ENCODE measurements around the gene TIMELESS.

GRCh38 chr12:56413392-56413791, 35.8 kb downstream of the TIMELESS start:
- TF ChIP-seq TAF1 (IDR thresholded peaks at IDR 0.05; ENCODE audit: borderline replicate concordance, insufficient read depth, low read length): no peak
- TF ChIP-seq POLR2AphosphoS5 (IDR thresholded peaks at IDR 0.05; ENCODE audit: low read depth, low read length): no peak
- TF ChIP-seq, protein P1, sequence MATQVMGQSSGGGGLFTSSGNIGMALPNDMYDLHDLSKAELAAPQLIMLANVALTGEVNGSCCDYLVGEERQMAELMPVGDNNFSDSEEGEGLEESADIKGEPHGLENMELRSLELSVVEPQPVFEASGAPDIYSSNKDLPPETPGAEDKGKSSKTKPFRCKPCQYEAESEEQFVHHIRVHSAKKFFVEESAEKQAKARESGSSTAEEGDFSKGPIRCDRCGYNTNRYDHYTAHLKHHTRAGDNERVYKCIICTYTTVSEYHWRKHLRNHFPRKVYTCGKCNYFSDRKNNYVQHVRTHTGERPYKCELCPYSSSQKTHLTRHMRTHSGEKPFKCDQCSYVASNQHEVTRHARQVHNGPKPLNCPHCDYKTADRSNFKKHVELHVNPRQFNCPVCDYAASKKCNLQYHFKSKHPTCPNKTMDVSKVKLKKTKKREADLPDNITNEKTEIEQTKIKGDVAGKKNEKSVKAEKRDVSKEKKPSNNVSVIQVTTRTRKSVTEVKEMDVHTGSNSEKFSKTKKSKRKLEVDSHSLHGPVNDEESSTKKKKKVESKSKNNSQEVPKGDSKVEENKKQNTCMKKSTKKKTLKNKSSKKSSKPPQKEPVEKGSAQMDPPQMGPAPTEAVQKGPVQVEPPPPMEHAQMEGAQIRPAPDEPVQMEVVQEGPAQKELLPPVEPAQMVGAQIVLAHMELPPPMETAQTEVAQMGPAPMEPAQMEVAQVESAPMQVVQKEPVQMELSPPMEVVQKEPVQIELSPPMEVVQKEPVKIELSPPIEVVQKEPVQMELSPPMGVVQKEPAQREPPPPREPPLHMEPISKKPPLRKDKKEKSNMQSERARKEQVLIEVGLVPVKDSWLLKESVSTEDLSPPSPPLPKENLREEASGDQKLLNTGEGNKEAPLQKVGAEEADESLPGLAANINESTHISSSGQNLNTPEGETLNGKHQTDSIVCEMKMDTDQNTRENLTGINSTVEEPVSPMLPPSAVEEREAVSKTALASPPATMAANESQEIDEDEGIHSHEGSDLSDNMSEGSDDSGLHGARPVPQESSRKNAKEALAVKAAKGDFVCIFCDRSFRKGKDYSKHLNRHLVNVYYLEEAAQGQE (IDR thresholded peaks at IDR 0.05; ENCODE audit: insufficient read depth in 1 of 2, low read depth in 2 of 2, low read length in 2 of 2): no peak
- TF ChIP-seq FOXP2 (optimal IDR thresholded peaks at IDR 0.05; ENCODE audit: borderline replicate concordance, extremely low read depth, extremely low read length, insufficient read depth): no peak
